22Rv1 (cell line): Measurements from ENCODE around the gene DRC1.

Experiments used
- H3K27ac ChIP-seq: fragments of 450-650 bp; 2 replicates; pipeline ENCODE4 v1.5.1; 2017
- CTCF ChIP-seq: fragments of 450-650 bp; IDR thresholded peaks from 2 replicates; pipeline ENCODE4 v1.5.1; 2017; ENCODE audit warnings: mild to moderate bottlenecking
- ZFX ChIP-seq: fragments of 450-650 bp; IDR thresholded peaks from 2 replicates; pipeline ENCODE4 v1.6.1; 2017; ENCODE audit warnings: antibody characterized with exemption, borderline replicate concordance

Gene DRC1

GRCh38 chr2:26432859-26433258 is 31.1 kb downstream of the DRC1 start:
- H3K27ac ChIP-seq = no peak overlapping the region
- TF ChIP-seq CTCF = no peak
- no peak for TF ChIP-seq ZFX

GRCh38 chr2:26435106-26435505 is 33.4 kb downstream of the DRC1 start:
- TF ChIP-seq ZFX (no peak), CTCF (no peak)
- H3K27ac ChIP-seq = no peak overlapping the region

GRCh38 chr2:26438526-26438925 is 36.8 kb downstream of the DRC1 start:
- TF ChIP-seq CTCF (no peak), ZFX (no peak)
- no peak overlapping the region for H3K27ac ChIP-seq

- no peak overlapping the region for H3K27ac ChIP-seq
- no peak for TF ChIP-seq ZFX
- TF ChIP-seq CTCF = no peak
Measured at GRCh38 chr2:26438926-26439325, 37.2 kb downstream of the DRC1 start.

- no peak for TF ChIP-seq ZFX
- no peak for TF ChIP-seq CTCF
- H3K27ac ChIP-seq = no peak overlapping the region
Measured at GRCh38 chr2:26442301-26442700, 40.6 kb downstream of the DRC1 start.

GRCh38 chr2:26442707-26443106 is 41.0 kb downstream of the DRC1 start:
- TF ChIP-seq ZFX (no peak), CTCF (no peak)
- H3K27ac ChIP-seq = no peak overlapping the region

- H3K27ac ChIP-seq = no peak overlapping the region
- TF ChIP-seq ZFX (no peak), CTCF (no peak)
Measured at GRCh38 chr2:26444236-26444635, 42.5 kb downstream of the DRC1 start.
